Endothelial cell of umbilical vein (primary cell): Measurements from ENCODE around the gene PXN. TPM values are rescaled to one million over a fixed set of nuclear protein-coding genes. Genes with fewer than 3 reads are reported as not detected.

Experiments
- BruUV-seq: library from RNA; stranded (reverse); fragments of 400-500 nt; replicated peaks from 2 replicates; lab custom pipeline; 2021; lab: Mats Ljungman, UMichigan
- CTCF ChIA-PET: fragments of 300-600, 350-600 bp; sonication (Branson Sonifier 250); formaldehyde crosslinking; loops from one replicate; lab custom pipeline; 2021; ENCODE audit warnings: antibody characterized with exemption, inconsistent platforms; lab: Charles Lee
- POLR2A ChIA-PET: fragments of 300-600, 350-600 bp; sonication (Branson Sonifier 250); formaldehyde crosslinking; loops from one replicate; lab custom pipeline; 2021; ENCODE audit warnings: antibody characterized with exemption, inconsistent platforms; lab: Charles Lee
- DNase-seq: peaks from one replicate; pipeline ENCODE4 v3.0.0-alpha.2; 2011; ENCODE audit warnings: low read depth, low spot score
- FAIRE-seq: peaks from 2 replicates; lab custom pipeline; 2011; peaks lifted over from hg19 to GRCh38; lab: Jason Lieb, UNC
- H2AFZ ChIP-seq: 2 replicates; pipeline ENCODE4 v1.6.0; 2012; ENCODE audit warnings: low read depth, low read length, control low read depth, inconsistent platforms
- H3K27ac ChIP-seq: 2 replicates; pipeline ENCODE4 v1.5.1; 2011; ENCODE audit warnings: low read depth, mild to moderate bottlenecking, control low read depth, low read length, moderate library complexity; ENCODE audit not compliant: insufficient read depth
- H3K27me3 ChIP-seq, 2 experiments: 2 replicates each; pipeline versions ENCODE4 v1.6.0 to v1.6.1; 2011; ENCODE audit warnings: low read length in 2 of 2, mixed read lengths in 1 of 2; ENCODE audit not compliant: control insufficient read depth in 2 of 2, insufficient read depth in 2 of 2
- H3K36me3 ChIP-seq, 2 experiments: 2 replicates in 1 of 2; 3 replicates in 1 of 2; pipeline ENCODE4 v1.5.1; 2011; ENCODE audit warnings: low read length in 2 of 2, mild to moderate bottlenecking in 1 of 2, moderate library complexity in 1 of 2; ENCODE audit not compliant: control insufficient read depth in 2 of 2, insufficient read depth in 2 of 2; ENCODE audit errors: extremely low read depth in 1 of 2
- H3K4me1 ChIP-seq: 3 replicates; pipeline ENCODE4 v1.5.1; 2011; ENCODE audit warnings: mild to moderate bottlenecking, low read length; ENCODE audit not compliant: control insufficient read depth, insufficient read depth; ENCODE audit errors: extremely low read depth
- H3K4me2 ChIP-seq: 2 replicates; pipeline ENCODE4 v1.6.1; 2011; ENCODE audit warnings: low read length, control low read depth, mixed read lengths; ENCODE audit not compliant: insufficient read depth
- H3K4me3 ChIP-seq, 3 experiments: fragments of 200-600 bp in 1 of 3; sonication (generic), shearing (Covaris generic) in 1 of 3; replicated peaks in 1 of 3; 2 replicates each; pipeline ENCODE4 v1.5.1; 2011 to 2016; ENCODE audit warnings: control low read depth in 3 of 3, low read length in 3 of 3, mild to moderate bottlenecking in 2 of 3, inconsistent platforms in 1 of 3, low read depth in 1 of 3, moderate library complexity in 1 of 3; ENCODE audit not compliant: insufficient read depth in 1 of 3
- H3K79me2 ChIP-seq: 2 replicates; pipeline ENCODE4 v1.6.0; 2012; ENCODE audit warnings: low read length, inconsistent platforms; ENCODE audit not compliant: control insufficient read depth, insufficient read depth
- H3K9ac ChIP-seq: replicated peaks from 2 replicates; pipeline ENCODE3; 2011; ENCODE audit warnings: low read length, control low read depth; ENCODE audit not compliant: insufficient read depth; ENCODE audit errors: extremely low read depth
- H3K9me1 ChIP-seq: replicated peaks from 3 replicates; pipeline ENCODE4 v1.6.0; 2011; ENCODE audit warnings: mild to moderate bottlenecking, low read length; ENCODE audit not compliant: control insufficient read depth, insufficient read depth; ENCODE audit errors: extremely low read depth
- H3K9me3 ChIP-seq: replicated peaks from 2 replicates; pipeline ENCODE4 v1.5.1; 2012; ENCODE audit warnings: low read length, inconsistent platforms; ENCODE audit not compliant: control insufficient read depth, insufficient read depth
- H4K20me1 ChIP-seq: replicated peaks from 2 replicates; pipeline ENCODE3; 2011; ENCODE audit warnings: mild to moderate bottlenecking, low read length; ENCODE audit not compliant: control insufficient read depth, insufficient read depth; ENCODE audit errors: extremely low read depth
- CTCF ChIP-seq, 2 donors: IDR thresholded peaks; 1 replicate in 1 of 2; 2 replicates in 1 of 2; pipeline ENCODE4 v1.5.1; 2011; ENCODE audit warnings: low read length in 2 of 2, mild to moderate bottlenecking in 2 of 2, moderate library complexity in 2 of 2, control low read depth in 1 of 2, inconsistent platforms in 1 of 2, low read depth in 1 of 2; ENCODE audit not compliant: insufficient read depth in 1 of 2; ENCODE audit errors: extremely low read depth in 1 of 2
- EZH2 ChIP-seq: IDR thresholded peaks from 2 replicates; pipeline ENCODE4 v1.6.1; 2012; ENCODE audit warnings: borderline replicate concordance, low read depth, mild to moderate bottlenecking, moderate library complexity, low read length, inconsistent platforms; ENCODE audit not compliant: severe bottlenecking
- FOS ChIP-seq: IDR thresholded peaks from 2 replicates; pipeline ENCODE4 v1.6.1; 2011; ENCODE audit warnings: mild to moderate bottlenecking, low read length, moderate library complexity, borderline replicate concordance; ENCODE audit not compliant: insufficient read depth
- GATA2 ChIP-seq: IDR thresholded peaks from 2 replicates; pipeline ENCODE4 v1.7.0; 2011; ENCODE audit warnings: low read depth, mild to moderate bottlenecking, moderate library complexity, mixed read lengths, low read length; ENCODE audit not compliant: insufficient read length, insufficient read depth
- JUN ChIP-seq: IDR thresholded peaks from 2 replicates; pipeline ENCODE4 v1.6.1; 2011; ENCODE audit warnings: borderline replicate concordance, low read depth; ENCODE audit not compliant: insufficient read length, insufficient read depth
- MAX ChIP-seq: IDR thresholded peaks from 2 replicates; pipeline ENCODE4 v1.6.1; 2011; ENCODE audit not compliant: insufficient read depth, insufficient read length
- MYC ChIP-seq: IDR thresholded peaks from one replicate; pipeline ENCODE4 v1.6.1; 2011; ENCODE audit warnings: mild to moderate bottlenecking, low read depth, low read length
- POLR2A ChIP-seq: IDR thresholded peaks from 2 replicates; pipeline ENCODE4 v1.6.1; 2012; ENCODE audit warnings: low read depth, mild to moderate bottlenecking, control low read depth, low read length
- POLR2AphosphoS5 ChIP-seq: IDR thresholded peaks from 2 replicates; pipeline ENCODE4 v1.6.1; 2012; ENCODE audit warnings: low read depth, mild to moderate bottlenecking, control low read depth, low read length, moderate library complexity; ENCODE audit not compliant: insufficient read depth
- dilution Hi-C: fragments of 300-500 bp; cut with MboI; formaldehyde crosslinking; loops from one replicate; pipeline ENCODE4 v1.15.0; 2019; ENCODE audit warnings: low sequenced_read_pairs; ENCODE audit not compliant: extremely low pct_ligation_motif_present
- intact Hi-C: fragments of 100-400 bp; cut with micrococcal nuclease; formaldehyde crosslinking; loops from one replicate; pipeline ENCODE4 v1.10.0; 2022
- polyA plus RNA-seq, 4 experiments: library from polyadenylated mRNA; depleted of rRNA in 3 of 4; stranded (reverse) in 3 of 4; unstranded in 1 of 4; fragments of >200 nt; gene quantifications; 2 replicates each; pipeline versions ENCODE4 v1.2.1 to v1.2.3, GENCODE V29; 2011 to 2012; ENCODE audit warnings: missing spikeins in 1 of 4
- total RNA-seq: library from RNA; stranded (reverse); gene quantifications from 2 replicates; pipeline ENCODE4 v1.2.3, GENCODE V29; 2021

Gene PXN
- total and polyA plus RNA-seq, 2 donors (not counting 3 experiments of a cell fraction or from before 2014, with no cell fraction given) = 132 to 258 TPM

- DNase-seq = no peak
- H3K4me2 ChIP-seq = no peak overlapping the region
- no TSS peak for BruUV-seq
- H3K9me3 ChIP-seq = no peaks in the 10 kb centered on the region
- peaks cover 80% of the 10 kb centered on the region for H3K79me2 ChIP-seq
- no peaks in the 10 kb centered on the region for H3K27me3 ChIP-seq
- POLR2A ChIA-PET = interaction anchor here (0.8 to 8.6 kb wide), 6 partner anchors 10 to 63 kb away, joined by 4 to 211 read pairs (median 30); partner anchors contain the start of genes PXN, RNU4-1, RNU4-2 and RPLP0
- H3K9ac ChIP-seq = no peak overlapping the region
- H3K36me3 ChIP-seq = peaks cover 0 to 26% of the 10 kb centered on the region in 2 experiments
- H3K4me1 ChIP-seq = peaks cover 67% of the 10 kb centered on the region
- H3K27ac ChIP-seq = no peak overlapping the region
- no peak for TF ChIP-seq FOS
- dilution Hi-C loops = no loop called here
- no peaks in the 10 kb centered on the region for H3K9me1 ChIP-seq
- CTCF ChIA-PET = interaction anchor here (0.6 to 10.7 kb wide), 24 partner anchors 8 to 201 kb away, joined by 3 to 1402 read pairs (median 6); partner anchors contain the start of genes GCN1, PLA2G1B, PXN and RNU4-1
- no peak overlapping the region for H2AFZ ChIP-seq
- H3K4me3 ChIP-seq = no peak overlapping the region
- intact Hi-C loops = loop anchor here (1.0 kb wide), 3 partner anchors 27 to 63 kb away; partner anchors contain the start of genes PXN, RNU4-2 and RPLP0
- H4K20me1 ChIP-seq = no peaks in the 10 kb centered on the region
- no peak for FAIRE-seq
Observed at GRCh38 chr12:120228041-120228290, 37.6 kb downstream of the PXN start.

- H3K9me1 ChIP-seq = no peaks in the 10 kb centered on the region
- no peak overlapping the region for H2AFZ ChIP-seq
- FAIRE-seq (no peak), DNase-seq (no peak)
- no peak overlapping the region for H3K27ac ChIP-seq
- no peak overlapping the region for H3K4me2 ChIP-seq
- peaks cover 79% of the 10 kb centered on the region for H3K79me2 ChIP-seq
- intact Hi-C loops = loop anchor here (1.0 kb wide), 3 partner anchors 26 to 64 kb away; partner anchors contain the start of genes PXN, RNU4-2 and RPLP0
- H4K20me1 ChIP-seq = no peaks in the 10 kb centered on the region
- BruUV-seq = no TSS peak
- no peak overlapping the region for H3K4me3 ChIP-seq
- peaks cover 62% of the 10 kb centered on the region for H3K4me1 ChIP-seq
- TF ChIP-seq CTCF (IDR thresholded peaks at IDR 0.05; ENCODE audit: extremely low read depth in 1 of 2, insufficient read depth in 1 of 2, low read depth in 1 of 2, low read length in 2 of 2) = no peak
- no peak for TF ChIP-seq EZH2
- no peak for TF ChIP-seq MAX
- TF ChIP-seq POLR2A = no peak
- TF ChIP-seq POLR2AphosphoS5 = no peak
- TF ChIP-seq MYC = no peak
- no peak for TF ChIP-seq GATA2
- no peak for TF ChIP-seq FOS
- no peak for TF ChIP-seq JUN
- ChIA-PET POLR2A (interaction anchor here (0.8 to 8.6 kb wide), 8 partner anchors 10 to 64 kb away, joined by 4 to 211 read pairs (median 24); partner anchors contain the start of genes PXN, RNU4-1, RNU4-2 and RPLP0), CTCF (interaction anchor here (0.6 to 10.7 kb wide), 25 partner anchors 8 to 201 kb away, joined by 3 to 1402 read pairs (median 6); partner anchors contain the start of genes GCN1, PLA2G1B, PXN and RNU4-1)
- H3K9ac ChIP-seq = no peak overlapping the region
- dilution Hi-C loops = no loop called here
- H3K36me3 ChIP-seq = peaks cover 3 to 31% of the 10 kb centered on the region in 2 experiments
- H3K27me3 ChIP-seq = no peaks in the 10 kb centered on the region
- H3K9me3 ChIP-seq = no peaks in the 10 kb centered on the region
Observed at GRCh38 chr12:120227233-120228040, 38.1 kb downstream of the PXN start.
